ENCODE data around the gene SLC38A9.

DNA sequence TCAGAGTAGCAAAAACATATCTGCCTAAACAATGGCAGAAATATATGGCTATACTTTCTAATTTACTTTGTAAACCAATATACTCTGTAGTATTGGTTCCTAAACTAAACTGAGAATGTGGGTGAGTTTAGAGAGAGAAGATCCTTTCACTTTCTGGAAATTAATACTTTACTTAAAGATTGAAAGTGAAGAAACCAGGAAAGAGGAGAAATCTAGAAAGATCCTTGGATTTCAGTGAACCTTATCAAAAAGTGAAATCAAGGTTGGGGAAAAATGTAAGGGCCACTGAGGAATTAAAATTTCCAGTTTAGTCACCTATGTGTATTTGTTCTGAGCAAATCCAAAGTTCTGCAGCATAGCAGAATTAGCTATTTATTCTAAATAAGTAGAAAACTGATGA is 5.9 kb downstream of the SLC38A9 start:
- TF ChIP-seq ESRRA (IDR thresholded peaks at IDR 0.05; ENCODE audit: borderline replicate concordance, low read length) (no peak), POLR2A (IDR thresholded peaks at IDR 0.05; ENCODE audit: low read length) (no peak), CBX2 (IDR thresholded peaks at IDR 0.05; ENCODE audit: borderline replicate concordance, low read depth) (no peak), KDM1A (IDR thresholded peaks at IDR 0.05; ENCODE audit: low read depth) (no peak), CEBPB (IDR thresholded peaks at IDR 0.05) (no peak), PHF8 (IDR thresholded peaks at IDR 0.05; ENCODE audit: borderline replicate concordance, low read depth) (no peak)
- TF ChIP-seq, protein P1, sequence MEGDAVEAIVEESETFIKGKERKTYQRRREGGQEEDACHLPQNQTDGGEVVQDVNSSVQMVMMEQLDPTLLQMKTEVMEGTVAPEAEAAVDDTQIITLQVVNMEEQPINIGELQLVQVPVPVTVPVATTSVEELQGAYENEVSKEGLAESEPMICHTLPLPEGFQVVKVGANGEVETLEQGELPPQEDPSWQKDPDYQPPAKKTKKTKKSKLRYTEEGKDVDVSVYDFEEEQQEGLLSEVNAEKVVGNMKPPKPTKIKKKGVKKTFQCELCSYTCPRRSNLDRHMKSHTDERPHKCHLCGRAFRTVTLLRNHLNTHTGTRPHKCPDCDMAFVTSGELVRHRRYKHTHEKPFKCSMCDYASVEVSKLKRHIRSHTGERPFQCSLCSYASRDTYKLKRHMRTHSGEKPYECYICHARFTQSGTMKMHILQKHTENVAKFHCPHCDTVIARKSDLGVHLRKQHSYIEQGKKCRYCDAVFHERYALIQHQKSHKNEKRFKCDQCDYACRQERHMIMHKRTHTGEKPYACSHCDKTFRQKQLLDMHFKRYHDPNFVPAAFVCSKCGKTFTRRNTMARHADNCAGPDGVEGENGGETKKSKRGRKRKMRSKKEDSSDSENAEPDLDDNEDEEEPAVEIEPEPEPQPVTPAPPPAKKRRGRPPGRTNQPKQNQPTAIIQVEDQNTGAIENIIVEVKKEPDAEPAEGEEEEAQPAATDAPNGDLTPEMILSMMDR (IDR thresholded peaks at IDR 0.05) = no peak

All from A549 (cell line).